Immature natural killer cell (primary cell): ENCODE measurements around the gene C16orf74. TPM values are rescaled to one million over a fixed set of nuclear protein-coding genes. Genes with fewer than 3 reads are reported as not detected.
A peak's percentile ranks its signal among the peaks of the same experiment; 100 is the strongest.

Experiments used
- DNase-seq, 3 donors: peaks; one replicate each; pipeline ENCODE4 v3.0.0; 2022; ENCODE audit warnings: mixed read lengths in 1 of 3
- H3K27ac Mint-ChIP-seq, 6 donors: one replicate each; pipeline ENCODE4 v1.8.0; 2020; ENCODE audit warnings: mixed read lengths in 6 of 6, mild to moderate bottlenecking in 5 of 6, inconsistent platforms in 4 of 6, moderate library complexity in 3 of 6
- H3K27me3 Mint-ChIP-seq, 3 donors: one replicate each; pipeline ENCODE4 v1.8.0; 2020 to 2021; ENCODE audit warnings: low read depth in 3 of 3, mild to moderate bottlenecking in 3 of 3, mixed read lengths in 3 of 3, moderate library complexity in 3 of 3, inconsistent platforms in 1 of 3
- H3K36me3 Mint-ChIP-seq, 3 donors: one replicate each; pipeline ENCODE4 v1.8.0; 2020; ENCODE audit warnings: mixed read lengths in 3 of 3, inconsistent platforms in 2 of 3, mild to moderate bottlenecking in 2 of 3
- H3K4me1 Mint-ChIP-seq, 2 donors: one replicate each; pipeline ENCODE4 v1.8.0; 2020; ENCODE audit warnings: inconsistent platforms in 2 of 2, mild to moderate bottlenecking in 2 of 2, mixed read lengths in 2 of 2, moderate library complexity in 1 of 2
- H3K4me3 Mint-ChIP-seq, 5 donors: one replicate each; pipeline ENCODE4 v1.8.0; 2020; ENCODE audit warnings: mild to moderate bottlenecking in 5 of 5, mixed read lengths in 5 of 5, inconsistent platforms in 3 of 5, moderate library complexity in 3 of 5
- H3K9me3 Mint-ChIP-seq, 6 donors: one replicate each; pipeline ENCODE4 v1.8.0; 2020; ENCODE audit warnings: mild to moderate bottlenecking in 6 of 6, mixed read lengths in 6 of 6, inconsistent platforms in 4 of 6, moderate library complexity in 3 of 6
- polyA plus RNA-seq, 3 donors: library from polyadenylated mRNA; unstranded; fragments of 300-500 nt; fragmentation: Illumina TruSeq; gene quantifications; one replicate each; pipeline ENCODE4 v1.2.3, GENCODE V29; 2021

Gene C16orf74
- polyA plus RNA-seq, 3 donors from 2014 or later = 5.0 to 9.0 (median 7.4) TPM

- Mint-ChIP-seq H3K27ac (peak overlapping the region; percentile 30 to 81 (median 66)), H3K27me3 (peaks cover 4 to 8% (median 5%) of the 10 kb centered on the region in 3 donors), H3K4me1 (peaks cover 5 to 10% of the 10 kb centered on the region in 2 donors), H3K9me3 (no peaks in the 10 kb centered on the region), H3K4me3 (no peak overlapping the region), H3K36me3 (peaks cover 0 to 28% (median 10%) of the 10 kb centered on the region in 3 donors)
- DNase-seq = peak; percentile 38 to 47 (median 44)
Observed at GRCh38 chr16:85659805-85660511, 90.9 kb downstream of the C16orf74 start.

GRCh38 chr16:85659336-85659735 lies 91.6 kb downstream of the C16orf74 start:
- H3K27ac Mint-ChIP-seq = peak overlapping the region in 5 of 6 donors; percentile 30 to 81 (median 59)
- H3K4me1 Mint-ChIP-seq = peaks cover 5 to 10% of the 10 kb centered on the region in 2 donors
- H3K36me3 Mint-ChIP-seq = peaks cover 0 to 21% (median 8%) of the 10 kb centered on the region in 3 donors

GRCh38 chr16:85658504-85659326 lies 92.2 kb downstream of the C16orf74 start:
- Mint-ChIP-seq H3K9me3 (no peaks in the 10 kb centered on the region), H3K27ac (peak overlapping the region in 1 of 6 donors; percentile 72), H3K4me3 (no peak overlapping the region), H3K36me3 (peaks cover 0 to 20% (median 8%) of the 10 kb centered on the region in 3 donors), H3K27me3 (peaks cover 4 to 12% (median 8%) of the 10 kb centered on the region in 3 donors), H3K4me1 (peaks cover 7 to 10% of the 10 kb centered on the region in 2 donors)
- DNase-seq = no peak

More at GRCh38 chr16:85659336-85659735, 91.6 kb downstream of the C16orf74 start:
- H3K27me3 Mint-ChIP-seq = peaks cover 4 to 8% (median 6%) of the 10 kb centered on the region in 3 donors
- DNase-seq = no peak
- no peaks in the 10 kb centered on the region for H3K9me3 Mint-ChIP-seq
- H3K4me3 Mint-ChIP-seq = no peak overlapping the region

DNA sequence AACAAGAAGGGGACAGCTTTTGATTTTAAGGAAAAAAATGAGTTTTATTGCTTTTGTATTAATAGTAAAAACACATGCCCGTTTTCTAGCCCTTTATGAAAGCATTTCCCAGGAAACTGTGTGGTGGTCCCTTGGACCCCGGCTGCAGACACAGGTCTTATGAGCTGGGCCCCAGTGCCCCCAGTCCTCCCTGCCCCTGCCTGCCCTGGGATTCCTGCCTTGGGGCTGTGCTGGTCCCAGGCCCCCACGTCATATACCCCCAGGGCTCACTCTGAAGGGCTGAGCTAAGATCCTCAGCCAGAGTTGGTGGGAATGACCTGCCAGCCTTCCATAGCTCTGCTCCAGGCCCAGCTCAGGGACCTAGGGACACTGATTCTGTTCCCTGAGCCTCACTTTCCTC lies 92.9 kb downstream of the C16orf74 start:
- Mint-ChIP-seq H3K4me3 (no peak overlapping the region), H3K27me3 (peaks cover 8 to 14% (median 12%) of the 10 kb centered on the region in 3 donors), H3K9me3 (no peaks in the 10 kb centered on the region), H3K4me1 (peaks cover 7 to 10% of the 10 kb centered on the region in 2 donors), H3K36me3 (peaks cover 0 to 16% (median 8%) of the 10 kb centered on the region in 3 donors), H3K27ac (peak overlapping the region in 1 of 6 donors; percentile 50)
- no peak for DNase-seq

Other genes with a start within 250 kb of the C16orf74 start
- 1 to 10 TPM in 2 of 3 donors, under 1 TPM in 1; 0.15 to 9.4 (median 2.9) TPM for gene GSE1, start 137.8 kb downstream of the C16orf74 start, polyA plus RNA-seq
- 1 to 10 TPM in 2 of 3 donors, not detected in 1; 2.0 to 2.1 TPM for gene GINS2, start 62.1 kb downstream of the C16orf74 start, polyA plus RNA-seq
- gene EMC8, start 48.4 kb upstream of the C16orf74 start, polyA plus RNA-seq = 10 to 100 TPM; 25.4 to 34.6 (median 26.1) TPM
- gene COX4I1, start 48.6 kb upstream of the C16orf74 start, polyA plus RNA-seq = 1,000 to 10,000 TPM in 2 of 3 donors, 100 to 1,000 TPM in 1; 784 to 1,292 (median 1,022) TPM
- gene IRF8, start 148.1 kb upstream of the C16orf74 start, polyA plus RNA-seq = 10 to 100 TPM; 69.7 to 92.8 (median 73.6) TPM